Transverse colon (tissue), 4 donors: ENCODE measurements around the gene EPHA2. TPM values are rescaled to one million over a fixed set of nuclear protein-coding genes. Genes with fewer than 3 reads are reported as not detected.
A peak's percentile ranks its signal among the peaks of the same experiment; 100 is the strongest.

ENCODE experiments used
- DNase-seq: peaks from one replicate; pipeline ENCODE4 v3.0.0-alpha.2; 2019
- H3K27ac ChIP-seq, 4 donors: fragments of 200-600 bp; sonication (generic); 2 replicates each; pipeline ENCODE4 v1.5.1; 2016 to 2018; ENCODE audit warnings: inconsistent platforms in 4 of 4
- H3K27me3 ChIP-seq: fragments of 200-600 bp; sonication (generic); 2 replicates; pipeline ENCODE4 v1.5.1; 2017; ENCODE audit warnings: inconsistent platforms
- H3K36me3 ChIP-seq, 4 donors: fragments of 200-600 bp; sonication (generic); 2 replicates each; pipeline ENCODE4 v1.5.1; 2017 to 2019; ENCODE audit warnings: inconsistent platforms in 4 of 4
- H3K4me1 ChIP-seq, 4 donors: fragments of 200-600 bp; sonication (generic); 2 replicates each; pipeline ENCODE4 v1.5.1; 2017 to 2020; ENCODE audit warnings: inconsistent platforms in 4 of 4
- H3K4me3 ChIP-seq, 4 donors: fragments of 200-600 bp; sonication (generic); 1 replicate in 1 of 4; 2 replicates in 3 of 4; pipeline versions ENCODE4 v1.5.1 to v1.6.1; 2017 to 2019; ENCODE audit warnings: inconsistent platforms in 4 of 4
- H3K9me3 ChIP-seq, 2 donors: fragments of 200-600 bp; sonication (generic); 2 replicates each; pipeline ENCODE4 v1.5.1; 2017 to 2019; ENCODE audit warnings: inconsistent platforms in 2 of 2
- EP300 ChIP-seq: sonication (generic); formaldehyde crosslinking; IDR thresholded peaks from one replicate; pipeline ENCODE4 v1.6.1; 2017; ENCODE audit warnings: antibody characterized with exemption, low read depth
- POLR2A ChIP-seq: fragments of 450-650 bp; IDR thresholded peaks from one replicate; pipeline ENCODE4 v1.6.1; 2016; ENCODE audit warnings: antibody characterized with exemption, mild to moderate bottlenecking, moderate library complexity
- POLR2AphosphoS5 ChIP-seq, 3 donors: sonication (generic); formaldehyde crosslinking; IDR thresholded peaks; one replicate each; pipeline ENCODE4 v1.6.1; 2016; ENCODE audit warnings: antibody characterized with exemption in 3 of 3
- WGBS, 2 donors: methylation state at CpG; one replicate each; pipeline ENCODE4 v1.1.5; 2018; ENCODE audit warnings: low coverage in 1 of 2; 5-methylcytosine and 5-hydroxymethylcytosine counted together
- in situ Hi-C, 4 donors: fragments of 200-750 bp; cut with MboI; loops; one replicate each; pipeline versions ENCODE4 v1.15.0 to v1.15.1; 2017; ENCODE audit warnings: low sequenced_read_pairs in 3 of 4, low pct_ligation_motif_present in 1 of 4, low pct_unique_long_range_greater_than_20kb in 1 of 4
- intact Hi-C: fragments of 100-400 bp; cut with DNase I; formaldehyde crosslinking; loops from one replicate; pipeline ENCODE4 v1.15.1; 2023; ENCODE audit warnings: low total_unique reads
- total RNA-seq, 4 donors: library from RNA; depleted of rRNA; stranded (reverse); fragments of >200 nt; gene quantifications; one replicate each; pipeline ENCODE4 v1.1.0, GENCODE V29; 2016
- TF ChIP-seq, protein P1 (sequence below), 5 experiments: fragments of 200-600 bp in 3 of 5; fragments of 450-650 bp in 2 of 5; sonication (generic) in 3 of 5; IDR thresholded peaks; 1 replicate in 2 of 5; 2 replicates in 3 of 5; pipeline ENCODE4 v1.5.1; 2016 to 2017; ENCODE audit warnings: antibody characterized with exemption in 5 of 5, inconsistent platforms in 3 of 5, mild to moderate bottlenecking in 2 of 5, moderate library complexity in 1 of 5

EPHA2 gene
- total RNA-seq, 4 donors from 2014 or later: 2.6 to 68.8 (median 30.5) TPM

DNA sequence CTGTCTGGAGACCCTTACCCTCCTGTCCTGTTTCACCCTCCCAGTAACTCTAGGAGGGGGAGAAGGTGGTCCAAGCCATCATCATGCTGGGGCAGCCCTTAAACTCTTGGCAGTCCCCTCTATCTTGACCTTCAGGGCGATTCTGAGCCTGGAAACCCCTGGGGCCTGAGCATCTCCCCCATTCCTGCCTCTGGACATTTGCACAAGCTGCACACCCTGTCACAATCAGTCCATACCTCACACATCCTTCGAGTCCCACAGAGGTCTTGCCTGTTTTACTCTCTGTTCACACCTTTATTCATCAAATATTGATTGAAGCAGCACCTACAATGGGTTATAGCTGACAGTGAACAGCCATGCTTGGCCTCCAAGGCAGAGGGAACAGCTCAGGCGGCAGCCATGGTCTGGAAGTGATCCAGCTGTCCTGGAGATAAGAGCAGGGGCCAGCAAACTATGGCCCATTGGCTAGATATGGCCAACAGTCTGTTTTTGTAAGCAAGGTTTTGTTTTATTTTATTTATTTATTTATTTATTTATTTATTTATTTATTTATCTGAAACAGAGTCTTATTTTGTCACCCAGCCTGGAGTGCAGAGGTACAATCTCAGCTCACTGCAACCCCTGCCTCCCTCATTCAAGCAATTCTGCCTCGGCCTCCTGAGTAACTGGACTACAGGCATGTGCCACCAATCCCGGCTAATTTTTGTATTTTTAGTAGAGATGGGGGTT is 75.3 kb downstream of the EPHA2 start:
- no peak for DNase-seq
- no peak overlapping the region for H3K4me3 ChIP-seq
- H3K27ac ChIP-seq: no peak overlapping the region
- intact Hi-C loops: no loop called here
- H3K27me3 ChIP-seq: no peaks in the 10 kb centered on the region
- in situ Hi-C loops: loop anchor here in 3 of 4 donors (5.0 to 25.0 kb wide), 5 partner anchors 102 to 284 kb away; partner anchors contain the start of genes SZRD1 (in 2 of the 3) and FBXO42 (in 1 of the 3)
- no peaks in the 10 kb centered on the region for H3K9me3 ChIP-seq
- H3K4me1 ChIP-seq: peaks cover 4 to 22% (median 11%) of the 10 kb centered on the region in 4 donors
- WGBS, 2 donors: 79 to 88% methylated on average over 3 to 5 of the region's 5 CpGs
- no peak for TF ChIP-seq POLR2A
- no peak for TF ChIP-seq POLR2AphosphoS5 (IDR thresholded peaks at IDR 0.05)
- no peak for TF ChIP-seq EP300
- TF ChIP-seq, protein P1, sequence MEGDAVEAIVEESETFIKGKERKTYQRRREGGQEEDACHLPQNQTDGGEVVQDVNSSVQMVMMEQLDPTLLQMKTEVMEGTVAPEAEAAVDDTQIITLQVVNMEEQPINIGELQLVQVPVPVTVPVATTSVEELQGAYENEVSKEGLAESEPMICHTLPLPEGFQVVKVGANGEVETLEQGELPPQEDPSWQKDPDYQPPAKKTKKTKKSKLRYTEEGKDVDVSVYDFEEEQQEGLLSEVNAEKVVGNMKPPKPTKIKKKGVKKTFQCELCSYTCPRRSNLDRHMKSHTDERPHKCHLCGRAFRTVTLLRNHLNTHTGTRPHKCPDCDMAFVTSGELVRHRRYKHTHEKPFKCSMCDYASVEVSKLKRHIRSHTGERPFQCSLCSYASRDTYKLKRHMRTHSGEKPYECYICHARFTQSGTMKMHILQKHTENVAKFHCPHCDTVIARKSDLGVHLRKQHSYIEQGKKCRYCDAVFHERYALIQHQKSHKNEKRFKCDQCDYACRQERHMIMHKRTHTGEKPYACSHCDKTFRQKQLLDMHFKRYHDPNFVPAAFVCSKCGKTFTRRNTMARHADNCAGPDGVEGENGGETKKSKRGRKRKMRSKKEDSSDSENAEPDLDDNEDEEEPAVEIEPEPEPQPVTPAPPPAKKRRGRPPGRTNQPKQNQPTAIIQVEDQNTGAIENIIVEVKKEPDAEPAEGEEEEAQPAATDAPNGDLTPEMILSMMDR (IDR thresholded peaks at IDR 0.05): no peak
- no peaks in the 10 kb centered on the region for H3K36me3 ChIP-seq

DNA sequence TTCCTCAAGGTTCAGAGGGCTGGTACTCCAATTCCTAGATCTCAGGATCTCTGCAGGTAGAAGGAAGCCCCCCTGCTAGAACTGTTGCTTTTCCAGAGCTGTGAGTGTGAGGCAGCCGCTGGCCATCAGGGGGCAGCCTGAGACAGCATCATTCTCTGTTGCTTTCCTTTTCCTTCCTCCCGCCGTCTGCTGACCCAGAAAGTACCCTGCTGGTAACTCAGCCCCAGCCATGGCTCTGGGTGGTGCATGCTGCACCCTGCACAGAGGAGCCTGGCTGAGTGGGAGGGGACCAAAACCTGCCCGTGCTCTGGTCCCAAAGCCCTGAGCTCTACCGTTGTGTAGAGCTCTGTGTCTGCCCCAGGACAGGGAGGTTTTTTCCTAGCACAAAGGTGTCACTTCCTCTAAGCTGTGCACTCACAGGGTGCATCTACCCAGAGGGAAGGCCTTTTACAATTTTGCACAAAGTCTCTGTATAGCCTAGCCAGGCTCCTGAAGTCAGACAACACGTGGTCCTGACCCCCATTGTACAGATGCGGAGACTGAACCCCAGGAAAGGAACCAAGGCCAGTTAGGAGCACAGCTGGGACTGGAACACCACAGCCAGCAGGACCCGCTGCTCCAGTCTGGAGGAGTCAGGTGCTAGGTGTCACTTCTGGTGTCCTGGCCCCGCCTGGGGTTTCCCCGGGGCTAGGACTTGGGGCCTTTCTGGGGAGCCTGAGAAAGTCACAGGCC is 76.8 kb downstream of the EPHA2 start:
- H3K4me3 ChIP-seq: peak overlapping the region in 1 of 4 donors; percentile 25
- 31% methylated on average over 9 of the region's 10 CpGs; no CpG with 5 or more reads in 1 of the 2 donors for WGBS, 2 donors
- H3K4me1 ChIP-seq: peaks cover 4 to 22% (median 13%) of the 10 kb centered on the region in 4 donors
- no peaks in the 10 kb centered on the region for H3K27me3 ChIP-seq
- H3K27ac ChIP-seq: peak overlapping the region in 1 of 4 donors; percentile 4
- intact Hi-C loops: loop anchor here (1.0 to 10.0 kb wide), 3 partner anchors 108 to 286 kb away; partner anchors contain the start of gene SZRD1
- peak; percentile 85 for DNase-seq
- no peaks in the 10 kb centered on the region for H3K36me3 ChIP-seq
- no peaks in the 10 kb centered on the region for H3K9me3 ChIP-seq
- in situ Hi-C loops: loop anchor here in 2 of 4 donors (5.0 to 25.0 kb wide), 2 partner anchors 108 to 283 kb away; partner anchors contain the start of genes FBXO42 (in 1 of the 2) and SZRD1 (in 1 of the 2)
- TF ChIP-seq, protein P1 (IDR thresholded peaks at IDR 0.05): peak; percentile 86 to 96 (median 87)
- TF ChIP-seq POLR2A: no peak

DNA sequence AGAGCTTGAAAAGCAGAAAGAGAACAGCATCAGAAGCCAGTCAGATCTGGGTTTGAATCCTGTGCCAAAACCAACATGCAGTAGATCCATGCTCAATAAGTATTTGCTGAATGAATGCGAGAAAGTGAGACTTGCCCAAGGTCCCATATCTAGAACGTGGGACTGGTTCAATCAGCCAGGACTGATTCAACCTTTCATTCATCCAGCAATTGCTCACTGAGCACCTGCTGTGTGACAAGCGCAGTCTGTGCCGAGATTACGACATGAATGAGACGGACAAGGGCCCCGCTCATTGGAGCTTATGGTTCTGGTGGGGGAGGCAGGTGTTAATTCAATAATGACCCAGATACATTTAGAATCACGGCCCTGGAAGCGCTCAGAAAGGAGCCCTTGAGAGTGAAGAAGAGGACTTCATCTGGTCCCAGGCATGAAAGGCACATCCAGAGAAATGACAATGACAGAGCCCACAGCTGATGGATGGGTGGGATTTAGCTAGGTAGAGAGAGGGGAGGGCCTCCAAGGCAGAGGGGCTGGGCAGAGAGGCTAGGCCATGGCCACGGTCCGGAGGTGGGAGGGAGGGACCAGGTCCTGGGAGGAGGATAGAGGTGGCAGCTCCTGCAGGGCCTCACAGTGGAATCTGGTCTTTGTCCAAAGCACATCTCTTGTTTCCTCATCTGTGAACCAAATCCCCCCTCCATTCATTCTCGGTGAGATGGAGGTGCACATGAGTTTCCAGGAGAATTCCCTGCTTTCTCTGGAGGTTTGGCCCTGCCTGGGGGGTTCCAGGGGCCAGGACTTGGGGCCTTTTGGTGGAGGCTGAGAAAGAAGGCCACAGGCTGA is 78.2 kb downstream of the EPHA2 start:
- TF ChIP-seq POLR2A (no peak), EP300 (no peak), POLR2AphosphoS5 (IDR thresholded peaks at IDR 0.05) (no peak)
- TF ChIP-seq, protein P1 (IDR thresholded peaks at IDR 0.05): no peak
- 77 to 88% methylated on average over 3 to 12 of the region's 12 CpGs for WGBS, 2 donors
- no peak for DNase-seq
- Histone ChIP-seq H3K27ac (no peak overlapping the region), H3K9me3 (no peaks in the 10 kb centered on the region), H3K27me3 (peaks cover 11% of the 10 kb centered on the region), H3K4me1 (peaks cover 3 to 23% (median 18%) of the 10 kb centered on the region in 4 donors), H3K36me3 (no peaks in the 10 kb centered on the region), H3K4me3 (no peak overlapping the region)
- in situ Hi-C loops (loop anchor here in 2 of 4 donors (5.0 to 25.0 kb wide), 2 partner anchors 110 to 285 kb away; partner anchors contain the start of genes FBXO42 (in 1 of the 2) and SZRD1 (in 1 of the 2)), intact Hi-C loops (loop anchor here (1.0 to 10.0 kb wide), 3 partner anchors 110 to 287 kb away; partner anchors contain the start of gene SZRD1)
